SK-N-SH (cell line): Measurements from ENCODE around the gene LOXL4.

Experiments
- CHD2 ChIP-seq: fragments of 150-350 bp; IDR thresholded peaks from 2 replicates; pipeline ENCODE4 v1.6.1; 2018; ENCODE audit warnings: low read length; ENCODE audit not compliant: partially characterized antibody
- CTCF ChIP-seq: fragments of 200-600 bp; sonication (generic); IDR thresholded peaks from 2 replicates; pipeline ENCODE4 v1.6.1; 2017; ENCODE audit warnings: antibody characterized with exemption, mild to moderate bottlenecking, moderate library complexity
- ELF1 ChIP-seq: IDR thresholded peaks from 2 replicates; pipeline ENCODE4 v1.4.0; 2012
- EZH2phosphoT487 ChIP-seq: fragments of 200-600 bp; sonication (generic); IDR thresholded peaks from 2 replicates; pipeline ENCODE4 v1.6.1; 2017; ENCODE audit warnings: low read depth, mixed run types, mild to moderate bottlenecking, antibody characterized with exemption, moderate library complexity, borderline replicate concordance
- GABPA ChIP-seq: IDR thresholded peaks from 2 replicates; pipeline ENCODE4 v1.4.0; 2012; ENCODE audit warnings: low read depth, mild to moderate bottlenecking
- MXI1 ChIP-seq: IDR thresholded peaks from 2 replicates; pipeline ENCODE4 v1.6.1; 2012; ENCODE audit warnings: mild to moderate bottlenecking, low read depth, low read length, improper control_type of control experiment
- POLR2AphosphoS5 ChIP-seq: IDR thresholded peaks from 2 replicates; pipeline ENCODE4 v1.6.1; 2012; ENCODE audit warnings: low read depth, low read length
- REST ChIP-seq: IDR thresholded peaks from 2 replicates; pipeline ENCODE4 v1.6.1; 2012; ENCODE audit warnings: mild to moderate bottlenecking, low read depth, low read length, moderate library complexity
- YY1 ChIP-seq: IDR thresholded peaks from 2 replicates; pipeline ENCODE4 v1.4.0; 2012; ENCODE audit warnings: low read depth, mild to moderate bottlenecking
- ZBTB33 ChIP-seq: IDR thresholded peaks from 2 replicates; pipeline ENCODE4 v1.4.0; 2012; ENCODE audit warnings: low read depth, borderline replicate concordance

GRCh38 chr10:98312349-98312748 lies 44.4 kb upstream of the LOXL4 start:
- no peak for TF ChIP-seq YY1
- no peak for TF ChIP-seq ELF1
- no peak for TF ChIP-seq EZH2phosphoT487
- no peak for TF ChIP-seq ZBTB33
- no peak for TF ChIP-seq POLR2AphosphoS5
- no peak for TF ChIP-seq GABPA
- no peak for TF ChIP-seq CTCF
- no peak for TF ChIP-seq CHD2
- no peak for TF ChIP-seq MXI1
- TF ChIP-seq REST: no peak
